HG03139 (cell line): ENCODE data around the gene EPS8L3.
"Not testable (repeated sequence)": the region's sequence is repeated elsewhere in the genome, so short reads cannot be mapped to it uniquely, and the experiment has no call there.

Source experiments
- ATAC-seq: cut with Tn5 transposase; IDR thresholded peaks from one replicate; pipeline ENCODE4 v1.9.1; 2021; ENCODE audit not compliant: unreplicated experiment

EPS8L3 gene

GRCh38 chr1:109764561-109765482 is 1.1 kb upstream of the EPS8L3 start:
- no peak for ATAC-seq

DNA sequence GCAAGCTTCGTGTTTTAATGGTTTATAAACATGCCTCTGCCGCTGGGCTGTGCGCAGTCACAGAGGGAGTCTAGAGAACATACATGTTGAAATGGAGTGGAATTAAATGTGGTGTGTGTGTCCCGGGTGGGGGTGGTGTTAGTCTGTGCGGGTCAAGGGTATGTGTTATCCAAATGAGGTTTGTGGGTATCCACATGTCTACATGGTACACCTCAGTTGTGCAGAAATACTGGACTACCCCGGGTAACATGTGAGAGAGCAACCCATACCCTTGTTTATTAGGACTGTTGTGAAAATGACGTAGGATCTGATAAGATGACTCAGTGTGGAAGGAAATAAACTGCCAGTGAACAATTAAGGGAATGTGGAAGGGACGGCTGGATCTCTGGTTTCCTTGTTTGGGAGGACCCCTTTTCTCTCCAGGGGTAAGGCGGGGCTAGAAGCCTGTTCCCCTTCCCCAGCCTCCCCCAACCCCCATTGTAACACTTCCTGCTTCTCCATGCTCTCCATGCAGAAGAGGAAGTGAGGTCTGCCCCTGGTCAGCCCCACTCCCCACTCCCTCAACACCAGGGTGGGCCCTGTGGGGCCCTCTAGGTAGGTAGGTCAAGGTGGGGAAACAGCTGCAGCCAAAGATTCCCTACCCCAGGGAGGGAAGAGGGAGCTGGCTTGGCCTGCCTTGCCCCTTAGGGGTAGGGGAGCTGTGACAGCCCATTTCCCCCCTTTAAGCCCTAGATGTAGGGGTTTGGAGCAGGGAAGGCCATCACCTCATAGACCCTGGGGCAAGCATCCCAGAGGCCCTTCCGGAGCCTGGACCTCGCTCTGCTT is 690 bp downstream of the EPS8L3 start:
- ATAC-seq, result no peak

DNA sequence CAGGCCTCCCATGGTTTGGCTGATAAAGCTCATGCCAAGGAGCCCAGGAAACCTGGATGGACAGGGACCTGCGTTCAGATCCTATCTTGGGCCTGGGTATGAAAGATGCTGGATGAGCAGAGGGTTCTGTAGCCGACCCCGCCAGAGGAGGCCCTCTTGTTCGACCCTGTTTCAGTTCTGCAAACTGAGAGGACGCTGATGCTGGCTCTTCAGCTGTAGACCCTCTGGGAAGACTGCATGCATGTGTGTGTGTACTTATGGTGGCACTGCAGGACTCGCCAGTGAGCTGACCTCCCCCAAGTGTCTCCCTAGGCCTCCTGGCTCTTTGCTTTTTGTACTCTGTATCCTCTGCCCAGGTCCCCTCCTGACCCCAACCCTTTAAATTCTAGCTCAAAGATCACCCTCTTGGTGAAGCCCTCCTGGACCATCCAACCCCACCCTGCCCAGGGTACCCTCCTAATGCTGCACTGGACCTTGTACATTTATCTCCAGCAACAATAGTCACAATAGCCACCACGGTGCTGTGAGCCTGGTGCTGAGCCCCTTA is 1.6 kb downstream of the EPS8L3 start:
- no peak for ATAC-seq

GRCh38 chr1:109761227-109762038 is 2.3 kb downstream of the EPS8L3 start:
- no peak for ATAC-seq

- ATAC-seq, result no peak
These were observed 3.0 kb downstream of the EPS8L3 start for GRCh38 chr1:109760581-109761226.

DNA sequence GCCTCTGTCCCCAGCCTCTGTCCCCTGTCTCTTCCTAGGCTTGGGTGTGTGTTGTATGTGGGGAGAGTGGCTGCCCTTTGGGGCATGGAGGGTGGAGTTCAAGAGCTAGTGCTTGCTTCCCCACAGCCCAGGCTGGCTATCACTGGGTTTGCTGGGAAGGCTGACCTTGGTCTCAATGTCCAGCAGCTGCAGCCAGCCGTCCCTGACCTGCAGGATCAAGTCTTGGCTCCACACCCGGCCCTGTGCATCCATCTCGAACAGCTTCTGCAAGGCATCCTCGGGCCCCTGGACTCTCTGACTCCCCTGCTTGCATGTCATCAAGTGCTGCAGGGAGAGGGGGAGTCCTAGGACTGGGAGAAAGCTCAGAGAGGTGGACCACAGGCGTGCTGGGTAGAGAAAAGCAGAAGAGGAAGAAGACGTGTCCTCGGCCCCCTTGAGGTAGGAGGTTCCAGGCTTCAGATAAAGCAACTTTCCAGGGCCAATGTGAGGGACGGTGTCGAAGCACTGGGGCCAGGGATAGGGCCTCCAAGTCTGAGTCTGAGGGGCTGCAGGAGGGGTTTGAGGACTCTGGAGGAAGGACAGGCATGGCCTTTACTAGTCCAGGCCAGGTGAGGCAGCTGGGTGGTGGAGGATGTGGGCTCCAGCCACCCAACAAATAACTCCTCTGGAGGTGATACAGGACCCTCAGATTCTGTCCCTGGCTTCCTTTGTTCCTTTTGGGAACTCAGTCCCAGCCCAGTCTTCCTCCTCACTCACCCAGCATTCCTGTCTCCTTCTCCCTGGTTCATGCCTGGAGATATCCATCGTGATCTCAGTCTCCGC is 4.0 kb downstream of the EPS8L3 start:
- ATAC-seq, result no peak

DNA sequence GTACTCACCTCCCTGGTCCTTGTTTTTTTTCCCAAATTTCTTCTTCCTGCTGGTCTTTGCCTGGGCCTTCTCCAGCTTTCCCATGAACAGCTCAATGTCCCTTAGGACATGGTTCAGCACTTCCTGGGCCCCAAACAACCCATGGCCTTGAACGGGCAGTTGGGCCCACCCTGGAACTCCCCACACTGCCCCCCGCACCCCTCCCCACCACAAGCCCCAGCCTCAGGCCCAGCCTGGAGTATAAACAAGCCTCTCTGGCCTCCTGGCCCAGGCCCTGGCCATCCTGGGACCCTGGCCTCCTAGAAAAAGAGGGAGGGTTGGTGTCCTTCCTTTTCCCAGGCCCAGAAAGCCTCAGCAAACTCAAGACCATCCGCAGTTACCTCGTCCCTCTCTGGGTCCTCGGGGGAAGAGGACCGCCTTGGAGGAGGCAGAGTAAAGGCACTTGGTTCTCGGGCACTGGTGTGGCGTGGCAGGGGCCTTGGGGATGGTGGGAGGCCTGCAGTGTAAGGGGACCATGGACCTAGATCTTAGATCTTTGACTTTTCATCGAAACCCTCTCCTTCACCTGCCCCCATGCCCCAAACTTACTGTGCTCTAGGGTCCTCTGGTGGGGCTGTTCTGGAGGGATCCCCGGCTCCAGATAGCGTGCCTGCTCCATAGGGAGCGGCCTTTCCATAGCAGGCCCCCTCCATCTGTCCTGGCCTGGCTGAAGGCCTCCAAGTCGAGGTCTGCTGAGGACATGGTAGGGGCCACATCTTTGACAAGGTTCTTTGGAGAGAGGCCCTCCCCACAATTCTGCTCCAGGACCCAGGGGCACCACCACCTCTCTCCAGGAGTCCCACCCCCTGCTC is 5.6 kb downstream of the EPS8L3 start:
- no peak for ATAC-seq

DNA sequence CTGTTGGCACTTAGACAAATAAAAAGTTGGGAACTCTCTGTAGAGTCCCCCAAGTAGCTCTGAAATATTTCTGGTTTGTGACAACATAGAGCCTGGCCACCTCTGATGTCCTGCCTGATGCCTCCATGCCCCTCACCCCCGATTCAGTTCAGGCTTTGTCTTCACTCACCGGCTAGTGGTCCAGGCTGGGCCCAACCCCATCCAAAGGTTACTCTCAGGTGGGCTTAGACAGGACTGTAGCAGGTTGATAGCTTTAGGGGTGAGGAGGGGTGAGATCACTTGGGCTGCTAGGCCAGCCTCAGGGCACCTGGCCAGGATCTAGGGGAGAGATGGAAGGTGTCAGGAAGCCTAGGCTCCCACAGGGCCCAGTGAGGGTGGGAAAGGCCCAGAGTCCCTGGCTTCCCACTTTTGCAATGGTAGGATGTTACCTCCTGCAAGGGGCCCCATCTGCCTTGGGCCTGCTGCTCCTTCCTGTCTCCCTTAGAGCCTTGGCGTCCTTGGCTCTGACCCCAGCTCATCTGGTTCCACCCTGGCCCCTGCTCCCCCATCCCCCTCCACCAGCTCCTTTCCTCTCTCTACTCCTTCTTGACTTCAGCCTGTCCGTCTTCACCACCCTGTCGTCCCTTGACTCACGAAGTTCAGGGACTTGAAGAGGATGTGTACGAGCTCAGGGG is 6.7 kb downstream of the EPS8L3 start:
- ATAC-seq, result no peak

DNA sequence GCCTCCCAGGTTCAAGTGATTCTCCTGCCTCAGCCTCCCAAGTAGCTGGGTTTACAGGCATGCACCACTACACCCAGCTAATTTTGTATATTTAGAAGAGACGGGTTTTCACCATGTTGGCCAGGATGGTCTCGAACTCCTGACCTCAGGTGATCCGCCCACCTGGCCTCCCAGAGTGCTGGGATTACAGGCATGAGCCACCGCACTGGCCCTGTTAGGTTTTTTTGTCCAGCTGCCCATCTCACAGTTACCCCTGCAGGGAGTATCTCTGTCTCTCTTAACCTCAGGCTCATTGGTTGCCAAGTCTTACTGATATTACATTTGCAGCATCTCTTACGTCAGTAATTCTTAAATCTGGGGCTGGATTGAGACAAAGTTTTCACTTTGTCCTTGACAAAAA is 7.4 kb downstream of the EPS8L3 start:
- not testable (repeated sequence) for ATAC-seq

DNA sequence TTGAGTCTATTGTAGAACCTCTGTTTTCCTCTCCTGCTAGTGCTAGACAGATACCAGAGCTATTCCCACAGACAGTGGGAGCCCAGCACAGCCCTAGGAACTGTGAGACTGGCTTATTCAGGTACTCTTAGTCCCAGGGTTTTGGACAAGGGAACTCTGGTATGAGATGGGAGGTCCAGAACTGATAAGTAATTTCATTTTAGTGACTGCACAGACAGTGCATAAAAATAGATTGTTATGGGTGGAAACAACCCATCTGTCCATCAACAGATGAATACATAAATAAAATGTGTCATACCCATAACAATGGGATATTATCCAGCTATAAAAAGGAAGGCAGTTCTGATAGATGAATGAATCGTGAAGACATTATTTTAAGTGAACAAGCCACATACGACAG is 9.0 kb downstream of the EPS8L3 start:
- no peak for ATAC-seq

DNA sequence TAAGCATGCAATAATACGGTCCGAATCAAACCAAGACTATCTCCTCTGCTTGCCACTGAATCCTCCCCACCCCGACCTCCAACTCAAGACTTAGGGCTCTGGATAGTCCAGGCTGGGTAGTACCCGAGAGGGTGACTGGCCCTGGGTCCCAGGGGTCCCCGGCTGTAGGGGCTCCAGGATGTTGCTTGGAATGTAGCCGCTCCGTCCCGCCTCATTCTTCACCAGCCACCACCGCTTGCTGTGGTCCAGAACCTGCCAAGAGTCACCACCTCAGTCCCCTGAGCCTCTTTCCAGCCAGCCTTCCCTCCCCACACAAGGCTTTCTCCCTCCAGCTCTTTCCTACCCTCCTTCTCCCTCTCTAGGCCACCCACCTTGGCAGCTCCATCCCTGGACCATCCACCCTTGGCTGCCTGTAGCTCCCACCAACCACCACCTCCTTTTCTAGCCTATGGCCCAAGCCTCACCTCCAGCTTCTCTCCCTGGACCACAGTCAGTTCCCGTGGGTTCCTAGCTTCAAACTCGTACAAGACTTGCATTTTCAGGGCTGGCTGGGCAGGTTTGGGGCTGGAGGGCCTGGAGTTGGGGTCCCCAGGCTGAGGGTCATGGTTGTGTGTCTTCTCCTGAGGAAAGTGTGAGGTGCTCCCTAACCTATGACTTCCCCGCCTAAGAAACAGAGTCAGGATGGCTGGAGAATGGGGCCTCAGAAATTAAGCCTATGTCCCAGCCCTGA is 12.0 kb downstream of the EPS8L3 start:
- no peak for ATAC-seq

- ATAC-seq, result no peak
These were observed 12.8 kb downstream of the EPS8L3 start for GRCh38 chr1:109750920-109751319.

DNA sequence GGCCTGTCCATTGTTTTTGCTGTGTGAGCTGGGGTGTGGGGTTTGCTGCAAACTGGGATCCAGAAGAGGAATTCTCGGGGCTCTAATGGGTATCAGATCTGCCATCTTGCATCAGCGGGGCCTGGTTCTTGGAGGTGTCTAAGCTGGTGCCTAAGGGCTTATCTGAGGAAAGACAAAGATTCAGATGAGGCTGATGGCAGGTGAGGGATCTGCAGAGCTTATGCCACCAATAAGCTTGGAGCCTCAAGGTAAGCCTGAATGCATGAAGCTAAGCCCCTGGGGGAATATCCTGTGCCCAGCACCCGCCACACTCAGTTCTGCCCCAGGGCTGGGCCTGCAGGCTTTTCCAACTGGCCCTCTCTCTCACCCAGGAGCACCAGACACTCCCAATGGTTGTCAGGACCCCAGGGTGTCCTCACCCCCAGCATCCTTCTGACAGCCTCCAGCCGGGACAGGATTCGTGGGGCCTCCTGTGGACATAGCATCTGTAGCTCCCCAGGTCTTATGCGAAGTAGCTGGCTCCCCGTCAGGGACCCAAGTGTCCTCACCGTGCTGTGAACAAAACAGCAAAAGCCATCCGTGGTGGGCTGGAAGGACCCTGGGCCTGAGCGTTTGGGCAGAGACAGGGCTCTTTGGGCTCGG is 13.4 kb downstream of the EPS8L3 start:
- no peak for ATAC-seq

DNA sequence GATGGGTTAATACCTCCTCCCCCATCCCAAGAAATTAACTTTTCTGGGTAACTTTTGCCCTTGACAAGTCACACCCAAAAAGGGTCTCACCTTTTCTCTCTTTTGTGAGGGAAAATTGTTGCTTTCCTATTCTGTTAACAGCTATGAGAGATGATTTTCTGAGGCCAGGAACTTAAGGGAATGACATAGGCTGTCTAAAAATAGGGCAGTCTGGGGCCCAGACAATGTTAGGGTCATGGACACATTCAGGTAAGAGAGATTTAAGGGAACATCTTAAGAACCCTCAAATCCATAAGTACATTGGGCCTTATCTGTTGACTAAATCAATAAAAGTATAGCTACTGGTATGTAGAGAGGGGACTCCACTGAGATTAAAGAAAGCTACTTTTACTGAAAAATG is 14.5 kb downstream of the EPS8L3 start:
- ATAC-seq, result no peak

- not testable (repeated sequence) for ATAC-seq
These were observed 15.4 kb downstream of the EPS8L3 start for GRCh38 chr1:109748311-109748710.

DNA sequence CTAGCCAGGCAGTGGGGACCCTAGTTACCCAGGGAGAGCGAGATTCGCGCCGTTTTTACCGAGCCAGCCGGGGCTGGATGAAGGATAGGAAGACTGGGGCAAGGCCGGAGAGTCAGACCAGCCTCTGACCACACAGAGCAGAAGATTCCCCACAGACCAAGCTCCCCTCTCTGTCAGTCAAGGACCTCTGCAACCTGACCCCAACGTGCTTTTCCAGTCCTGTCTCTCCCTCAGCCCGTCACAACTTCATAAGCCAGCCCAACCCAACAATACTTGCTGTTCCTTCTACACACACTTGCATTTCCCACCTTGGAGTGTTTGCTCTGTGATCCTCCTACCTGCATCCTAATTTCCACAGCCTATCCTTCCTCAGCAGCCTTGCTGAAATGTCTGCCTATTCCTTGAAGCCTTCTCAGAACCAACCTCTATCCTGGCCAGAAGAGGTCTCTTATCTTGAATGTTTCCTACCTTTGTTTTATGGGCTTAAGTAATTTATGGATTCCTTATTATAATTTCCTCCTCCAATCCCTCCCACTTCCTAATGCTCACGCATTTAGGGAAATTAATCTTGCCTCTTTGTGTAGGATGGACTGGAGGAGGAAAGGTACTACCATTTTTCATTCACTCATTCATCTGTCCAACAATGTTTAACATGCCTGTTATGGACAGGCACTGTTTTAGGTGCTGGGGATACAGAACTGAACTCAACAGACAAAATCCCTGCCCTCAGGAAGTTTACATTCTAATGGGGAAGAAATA is 22.9 kb downstream of the EPS8L3 start, which contains the start of gene GSTM3:
Gene GSTM3 (minus strand): TSS at position 424 of the 759 bp plus-strand sequence. CDS start 751 bp downstream, outside the sequence.
- ATAC-seq, result no peak
